NCI-H510A treated with DMSO at 0.1 percent for 48 hours (cell line): ENCODE data around the gene MPDZ.

ENCODE experiments used
- DNase-seq: peaks from one replicate; lab custom pipeline; 2025; lab: John Stamatoyannopoulos, UW

The MPDZ gene

GRCh38 chr9:13083366-13083765, 196.1 kb downstream of the MPDZ start:
- no peak for DNase-seq

- DNase-seq, result no peak
Observed at GRCh38 chr9:13082796-13083195, 196.7 kb downstream of the MPDZ start.

- no peak for DNase-seq
Observed at GRCh38 chr9:13078164-13078563, 201.3 kb downstream of the MPDZ start.

GRCh38 chr9:13076616-13077015, 202.9 kb downstream of the MPDZ start:
- no peak for DNase-seq

- DNase-seq, result no peak
Observed at GRCh38 chr9:13071921-13072320, 207.6 kb downstream of the MPDZ start.

GRCh38 chr9:13070612-13071595, 208.6 kb downstream of the MPDZ start:
- no peak for DNase-seq

GRCh38 chr9:13069498-13069897, 210.0 kb downstream of the MPDZ start:
- DNase-seq, result no peak

- DNase-seq, result no peak
Observed at GRCh38 chr9:13064676-13065075, 214.8 kb downstream of the MPDZ start.

GRCh38 chr9:13063880-13064459, 215.5 kb downstream of the MPDZ start:
- DNase-seq, result no peak

- no peak for DNase-seq
Observed at GRCh38 chr9:13061390-13061789, 218.1 kb downstream of the MPDZ start.
